GM12872 (cell line): ENCODE data around the gene CCDC83.

Experiments
- CTCF ChIP-seq: IDR thresholded peaks from 3 replicates; pipeline ENCODE4 v1.5.1; 2011; ENCODE audit warnings: low read depth, mild to moderate bottlenecking, low read length, moderate library complexity; ENCODE audit not compliant: insufficient read depth

Gene CCDC83

GRCh38 chr11:85810871-85811611 is 44.1 kb upstream of the CCDC83 start, which contains the start of gene SYTL2:
SYTL2 (minus strand) TSS chr11:85811141; CDS start chr11:85757725, 53,416 bp downstream.
- 0 out of 3 replicates have a peak, but pooled peaks have one; percentile 14 for TF ChIP-seq CTCF

GRCh38 chr11:85811624-85812023 is 43.6 kb upstream of the CCDC83 start:
- TF ChIP-seq CTCF, result no peak

- no peak for TF ChIP-seq CTCF
Observed at GRCh38 chr11:85813721-85814120, 41.5 kb upstream of the CCDC83 start.

- no peak for TF ChIP-seq CTCF
Observed at GRCh38 chr11:85815186-85815931, 39.8 kb upstream of the CCDC83 start.

GRCh38 chr11:85819441-85819840 is 35.7 kb upstream of the CCDC83 start:
- TF ChIP-seq CTCF, result no peak

- TF ChIP-seq CTCF, result no peak
Observed at GRCh38 chr11:85821636-85822035, 33.5 kb upstream of the CCDC83 start.

- TF ChIP-seq CTCF, result no peak
Observed at GRCh38 chr11:85822814-85823213, 32.4 kb upstream of the CCDC83 start.
